Left hindlimb (tissue), 1 donor: ENCODE measurements around the gene MCTP1.
"Not testable (repeated sequence)": the region's sequence is repeated elsewhere in the genome, so short reads cannot be mapped to it uniquely, and the experiment has no call there.

Experiments used
- DNase-seq: peaks from one replicate; pipeline ENCODE4 v3.0.0-alpha.2; 2018

The MCTP1 gene

GRCh38 chr5:95251185-95251584 lies 33.7 kb downstream of the MCTP1 start:
- no peak for DNase-seq

- DNase-seq: no peak
These were observed 40.4 kb downstream of the MCTP1 start for GRCh38 chr5:95244479-95244878.

GRCh38 chr5:95241635-95242034 lies 43.3 kb downstream of the MCTP1 start:
- no peak for DNase-seq

GRCh38 chr5:95241161-95241560 lies 43.7 kb downstream of the MCTP1 start:
- no peak for DNase-seq

GRCh38 chr5:95238560-95239325 lies 46.2 kb downstream of the MCTP1 start:
- no peak for DNase-seq

- DNase-seq: no peak
These were observed 47.6 kb downstream of the MCTP1 start for GRCh38 chr5:95237324-95237723.

GRCh38 chr5:95235439-95235982 lies 49.4 kb downstream of the MCTP1 start:
- DNase-seq: no peak

GRCh38 chr5:95229646-95230045 lies 55.2 kb downstream of the MCTP1 start:
- no peak for DNase-seq

- DNase-seq: no peak
These were observed 60.0 kb downstream of the MCTP1 start for GRCh38 chr5:95224701-95225459.

GRCh38 chr5:95223566-95224258 lies 61.2 kb downstream of the MCTP1 start:
- no peak for DNase-seq

GRCh38 chr5:95222836-95223235 lies 62.1 kb downstream of the MCTP1 start:
- DNase-seq: no peak

GRCh38 chr5:95221234-95221633 lies 63.7 kb downstream of the MCTP1 start:
- DNase-seq: no peak

- DNase-seq: no peak
These were observed 64.5 kb downstream of the MCTP1 start for GRCh38 chr5:95220381-95220780.

GRCh38 chr5:95219411-95219810 lies 65.5 kb downstream of the MCTP1 start:
- no peak for DNase-seq

GRCh38 chr5:95217881-95218280 lies 67.0 kb downstream of the MCTP1 start:
- DNase-seq: no peak

- DNase-seq: no peak
These were observed 67.5 kb downstream of the MCTP1 start for GRCh38 chr5:95217351-95217750.

- no peak for DNase-seq
These were observed 68.5 kb downstream of the MCTP1 start for GRCh38 chr5:95216136-95216955.

GRCh38 chr5:95207811-95208210 lies 77.1 kb downstream of the MCTP1 start:
- not testable (repeated sequence) for DNase-seq

- DNase-seq: no peak
These were observed 90.0 kb downstream of the MCTP1 start for GRCh38 chr5:95194856-95195255.

- no peak for DNase-seq
These were observed 93.6 kb downstream of the MCTP1 start for GRCh38 chr5:95191330-95191729.

- DNase-seq: no peak
These were observed 100.0 kb downstream of the MCTP1 start for GRCh38 chr5:95184924-95185323.

GRCh38 chr5:95181644-95182043 lies 103.2 kb downstream of the MCTP1 start:
- no peak for DNase-seq
